ENCODE measurements around the gene TMEM100.

TMEM100 gene

DNA sequence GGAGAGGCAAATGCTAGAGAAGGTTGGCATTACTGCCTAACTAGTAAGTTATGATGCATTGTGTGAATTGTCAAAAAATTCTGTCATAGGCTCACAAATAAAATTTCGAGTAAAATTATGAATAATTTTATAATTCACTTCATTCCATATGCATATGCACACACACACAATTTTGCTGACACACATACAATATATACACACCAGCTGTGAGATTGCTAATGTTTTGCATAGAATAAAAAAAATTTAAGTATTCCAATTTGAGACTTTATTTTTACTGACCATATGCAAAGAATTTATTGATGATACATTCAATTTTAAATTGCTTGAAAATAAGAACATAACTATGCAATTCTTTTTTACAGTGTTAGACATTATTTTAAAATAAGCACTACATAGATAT is 6.8 kb upstream of the TMEM100 start:
- DNase-seq (ENCODE audit: low read depth) = no peak
- TF ChIP-seq, protein P1, sequence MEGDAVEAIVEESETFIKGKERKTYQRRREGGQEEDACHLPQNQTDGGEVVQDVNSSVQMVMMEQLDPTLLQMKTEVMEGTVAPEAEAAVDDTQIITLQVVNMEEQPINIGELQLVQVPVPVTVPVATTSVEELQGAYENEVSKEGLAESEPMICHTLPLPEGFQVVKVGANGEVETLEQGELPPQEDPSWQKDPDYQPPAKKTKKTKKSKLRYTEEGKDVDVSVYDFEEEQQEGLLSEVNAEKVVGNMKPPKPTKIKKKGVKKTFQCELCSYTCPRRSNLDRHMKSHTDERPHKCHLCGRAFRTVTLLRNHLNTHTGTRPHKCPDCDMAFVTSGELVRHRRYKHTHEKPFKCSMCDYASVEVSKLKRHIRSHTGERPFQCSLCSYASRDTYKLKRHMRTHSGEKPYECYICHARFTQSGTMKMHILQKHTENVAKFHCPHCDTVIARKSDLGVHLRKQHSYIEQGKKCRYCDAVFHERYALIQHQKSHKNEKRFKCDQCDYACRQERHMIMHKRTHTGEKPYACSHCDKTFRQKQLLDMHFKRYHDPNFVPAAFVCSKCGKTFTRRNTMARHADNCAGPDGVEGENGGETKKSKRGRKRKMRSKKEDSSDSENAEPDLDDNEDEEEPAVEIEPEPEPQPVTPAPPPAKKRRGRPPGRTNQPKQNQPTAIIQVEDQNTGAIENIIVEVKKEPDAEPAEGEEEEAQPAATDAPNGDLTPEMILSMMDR (IDR thresholded peaks at IDR 0.05; ENCODE audit: low read length, missing control alignments) = no peak
- H3K4me3 ChIP-seq (replicated peaks; ENCODE audit: low read depth, low read length) = no peak overlapping the region

DNA sequence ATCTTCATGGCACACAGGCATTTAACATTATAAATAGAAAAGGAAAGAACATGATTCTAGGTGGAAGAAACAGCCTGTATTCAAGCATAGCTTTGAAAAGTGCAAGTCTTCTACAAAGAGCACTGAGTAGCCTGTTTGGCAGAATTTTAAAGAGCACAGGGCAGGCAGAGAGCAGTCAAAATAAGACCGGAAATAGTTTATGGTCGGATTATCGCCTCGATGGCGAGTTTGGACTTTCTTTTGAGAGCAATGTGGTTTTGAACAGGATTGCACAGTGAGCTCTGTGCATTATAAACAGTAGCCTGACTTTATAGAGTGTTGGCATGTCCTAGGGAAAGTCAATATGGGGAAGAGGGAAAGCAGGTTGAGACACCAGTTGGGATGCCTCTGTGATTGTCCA is 6.2 kb upstream of the TMEM100 start:
- no peak overlapping the region for H3K4me3 ChIP-seq (replicated peaks; ENCODE audit: low read depth, low read length)
- DNase-seq (ENCODE audit: low read depth) = no peak
- TF ChIP-seq, protein P1 (IDR thresholded peaks at IDR 0.05; ENCODE audit: low read length, missing control alignments) = no peak

DNA sequence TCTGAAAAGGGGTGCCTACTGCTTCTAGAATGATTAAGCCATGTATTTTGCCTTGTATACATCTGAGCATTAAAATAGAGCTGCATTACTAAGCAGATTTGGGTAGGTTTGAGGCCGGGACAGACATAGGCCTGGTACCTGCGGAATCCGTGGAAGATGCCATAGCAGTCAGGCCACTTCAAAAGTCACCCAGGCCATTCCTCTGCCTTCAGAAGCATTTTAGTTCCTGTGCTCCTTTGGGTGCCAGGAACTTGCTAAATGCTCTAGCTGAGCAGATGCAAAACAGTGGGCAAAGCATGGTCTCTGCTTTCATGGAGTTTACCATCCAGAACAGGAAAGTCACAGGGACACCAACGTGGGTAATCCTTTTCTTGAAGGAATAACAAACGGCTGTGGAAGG is 5.7 kb upstream of the TMEM100 start:
- DNase-seq (ENCODE audit: low read depth) = no peak
- TF ChIP-seq, protein P1 (IDR thresholded peaks at IDR 0.05; ENCODE audit: low read length, missing control alignments) = no peak
- no peak overlapping the region for H3K4me3 ChIP-seq (replicated peaks; ENCODE audit: low read depth, low read length)

DNA sequence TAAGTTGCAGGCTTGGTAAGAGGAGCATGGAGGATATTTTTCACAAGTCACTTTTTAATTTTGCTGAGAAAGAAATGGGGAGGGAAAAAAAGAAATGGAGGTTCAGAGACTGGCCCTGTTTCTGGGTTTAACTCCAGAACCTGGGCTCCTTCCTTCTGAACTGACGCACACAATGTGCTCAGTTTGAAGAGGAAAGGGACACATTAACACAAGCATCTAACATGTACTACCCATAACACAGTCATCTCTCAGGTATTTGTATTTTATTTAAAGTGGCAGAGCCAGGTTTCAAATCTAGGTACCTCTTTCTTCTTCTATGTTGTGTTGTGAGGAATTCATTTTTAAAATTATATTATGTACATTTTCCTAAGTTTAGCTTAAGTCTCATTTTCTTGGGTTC is 5.3 kb upstream of the TMEM100 start:
- TF ChIP-seq, protein P1 (IDR thresholded peaks at IDR 0.05; ENCODE audit: low read length, missing control alignments) = no peak
- no peak overlapping the region for H3K4me3 ChIP-seq (replicated peaks; ENCODE audit: low read depth, low read length)
- DNase-seq (ENCODE audit: low read depth) = no peak

DNA sequence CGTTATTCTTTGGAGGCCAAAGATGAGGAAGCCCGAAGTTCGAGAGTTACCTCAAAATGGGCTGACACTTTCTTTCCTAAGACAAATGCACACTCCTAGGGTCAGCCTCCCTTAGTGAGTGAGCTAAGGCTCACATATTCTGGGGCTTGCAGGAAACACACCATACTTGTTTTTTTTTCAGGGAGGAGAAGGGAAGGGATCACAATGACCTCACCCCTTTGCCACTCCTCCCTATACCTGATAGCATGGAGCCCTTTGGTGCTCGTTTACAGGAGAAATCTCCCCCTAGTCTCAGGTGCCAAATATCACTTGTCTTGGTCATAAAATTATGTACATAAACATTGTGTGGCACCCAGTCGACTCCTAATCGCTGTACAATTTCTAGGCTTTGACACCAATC is 4.6 kb upstream of the TMEM100 start:
- H3K4me3 ChIP-seq (replicated peaks; ENCODE audit: low read depth, low read length) = no peak overlapping the region
- TF ChIP-seq, protein P1 (IDR thresholded peaks at IDR 0.05; ENCODE audit: low read length, missing control alignments) = no peak
- DNase-seq (ENCODE audit: low read depth) = no peak

DNA sequence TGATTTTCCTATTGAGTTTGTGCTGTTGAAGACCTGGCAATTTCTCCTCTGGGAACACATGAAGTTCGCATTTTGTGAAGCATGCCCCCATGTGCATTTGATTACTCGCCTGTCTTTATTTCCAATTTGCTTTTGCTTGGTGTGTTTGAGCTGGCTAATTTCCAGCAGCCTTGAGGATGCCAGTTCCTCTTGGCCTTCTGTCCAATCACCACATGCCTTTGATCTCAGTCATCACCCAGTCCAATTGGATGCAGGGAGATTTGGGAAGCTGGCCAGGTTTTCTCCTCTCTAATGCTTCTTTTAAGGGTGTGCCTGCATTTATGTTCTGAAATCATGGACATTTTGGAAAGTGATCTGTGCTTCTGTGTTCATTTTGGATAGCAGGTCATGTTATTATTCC is 3.8 kb upstream of the TMEM100 start:
- TF ChIP-seq, protein P1 (IDR thresholded peaks at IDR 0.05; ENCODE audit: low read length, missing control alignments) = no peak
- H3K4me3 ChIP-seq (replicated peaks; ENCODE audit: low read depth, low read length) = no peak overlapping the region
- DNase-seq (ENCODE audit: low read depth) = peak; percentile 88

DNA sequence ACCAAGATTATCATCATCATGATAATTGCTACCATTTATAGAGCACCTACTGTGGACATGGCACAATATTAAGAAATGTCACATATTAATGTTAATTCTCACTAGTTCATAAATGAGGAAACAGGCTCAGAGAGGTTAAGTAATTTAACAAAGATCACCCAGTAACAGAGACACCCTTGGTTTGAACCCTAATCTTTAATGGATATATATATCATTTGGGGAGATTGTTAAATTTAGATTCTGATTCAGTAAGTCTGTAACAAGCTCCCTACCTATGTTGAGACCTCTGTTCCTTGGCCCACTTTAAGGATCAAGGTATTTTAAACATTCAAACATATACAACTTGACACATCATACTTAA is 804 bp upstream of the TMEM100 start:
- no peak overlapping the region for H3K4me3 ChIP-seq (replicated peaks; ENCODE audit: low read depth, low read length)
- DNase-seq (ENCODE audit: low read depth) = no peak
- TF ChIP-seq, protein P1 (IDR thresholded peaks at IDR 0.05; ENCODE audit: low read length, missing control alignments) = no peak

All from fibroblast of pulmonary artery (primary cell).